Measurements from ENCODE around the gene ENPP7. TPM values are rescaled to one million over a fixed set of nuclear protein-coding genes. Genes with fewer than 3 reads are reported as not detected.

The ENPP7 gene
- total RNA-seq, 6 donors from 2014 or later: 0.27 TPM; not detected in 5

- H3K36me3 ChIP-seq: no peaks in the 10 kb centered on the region
- TF ChIP-seq EP300 (IDR thresholded peaks at IDR 0.05) (no peak), POLR2AphosphoS5 (IDR thresholded peaks at IDR 0.05) (no peak), CTCF (IDR thresholded peaks at IDR 0.05) (no peak), POLR2A (IDR thresholded peaks at IDR 0.05) (no peak)
- H3K9me3 ChIP-seq: no peaks in the 10 kb centered on the region
- no peak overlapping the region for H3K27ac ChIP-seq
- DNase-seq (no peak), ATAC-seq (ENCODE audit: low FRiP score in 2 of 2) (no peak)
- H3K27me3 ChIP-seq: peaks cover 0 to 5% (median 0%) of the 10 kb centered on the region in 4 donors
- WGBS, 2 donors: 51 to 54% methylated on average over 5 of the region's 5 CpGs
- H3K4me3 ChIP-seq: no peak overlapping the region
- H3K4me1 ChIP-seq: peaks cover 6 to 9% (median 8%) of the 10 kb centered on the region in 4 donors
These were observed 30.2 kb upstream of the ENPP7 start for GRCh38 chr17:79700592-79700991.

GRCh38 chr17:79702034-79702433, 28.7 kb upstream of the ENPP7 start:
- 33 to 42% methylated on average over 2 to 13 of the region's 13 CpGs for WGBS, 2 donors

GRCh38 chr17:79702550-79703236, 28.1 kb upstream of the ENPP7 start:
- TF ChIP-seq CTCF (IDR thresholded peaks at IDR 0.05): no peak
- TF ChIP-seq POLR2A (IDR thresholded peaks at IDR 0.05): no peak
- TF ChIP-seq EP300 (IDR thresholded peaks at IDR 0.05): no peak
- no peak for TF ChIP-seq POLR2AphosphoS5 (IDR thresholded peaks at IDR 0.05)
- Histone ChIP-seq H3K4me3 (no peak overlapping the region), H3K27me3 (peaks cover 0 to 5% (median 0%) of the 10 kb centered on the region in 4 donors), H3K27ac (no peak overlapping the region), H3K4me1 (no peaks in the 10 kb centered on the region), H3K36me3 (no peaks in the 10 kb centered on the region), H3K9me3 (no peaks in the 10 kb centered on the region)
- ATAC-seq (ENCODE audit: low FRiP score in 2 of 2) (no peak), DNase-seq (no peak)
- 47 to 48% methylated on average over 10 of the region's 12 CpGs for WGBS, 2 donors

More at GRCh38 chr17:79702034-79702433, 28.7 kb upstream of the ENPP7 start:
- Histone ChIP-seq H3K27ac (no peak overlapping the region), H3K27me3 (peaks cover 0 to 5% (median 0%) of the 10 kb centered on the region in 4 donors), H3K4me3 (no peak overlapping the region), H3K4me1 (no peaks in the 10 kb centered on the region), H3K9me3 (no peaks in the 10 kb centered on the region), H3K36me3 (no peaks in the 10 kb centered on the region)
- TF ChIP-seq POLR2A (IDR thresholded peaks at IDR 0.05) (no peak), CTCF (IDR thresholded peaks at IDR 0.05) (no peak), EP300 (IDR thresholded peaks at IDR 0.05) (no peak)
- peak in 1 of 2 donors; percentile 36 for DNase-seq
- ATAC-seq (ENCODE audit: low FRiP score in 2 of 2): peak in 1 of 2 donors; percentile 5

GRCh38 chr17:79704691-79705090, 26.1 kb upstream of the ENPP7 start:
- Histone ChIP-seq H3K27ac (no peak overlapping the region), H3K36me3 (no peaks in the 10 kb centered on the region), H3K27me3 (peaks cover 0 to 5% (median 0%) of the 10 kb centered on the region in 4 donors), H3K9me3 (no peaks in the 10 kb centered on the region), H3K4me3 (no peak overlapping the region), H3K4me1 (peaks cover 3 to 7% (median 5%) of the 10 kb centered on the region in 4 donors)
- 78 to 91% methylated on average over 9 of the region's 9 CpGs for WGBS, 2 donors
- no peak for TF ChIP-seq EP300 (IDR thresholded peaks at IDR 0.05)
- TF ChIP-seq POLR2A (IDR thresholded peaks at IDR 0.05): no peak
- TF ChIP-seq POLR2AphosphoS5 (IDR thresholded peaks at IDR 0.05): no peak
- no peak for TF ChIP-seq CTCF (IDR thresholded peaks at IDR 0.05)
- ATAC-seq (ENCODE audit: low FRiP score in 2 of 2) (no peak), DNase-seq (no peak)

- Histone ChIP-seq H3K27me3 (peaks cover 0 to 5% (median 0%) of the 10 kb centered on the region in 4 donors), H3K27ac (no peak overlapping the region), H3K9me3 (no peaks in the 10 kb centered on the region), H3K36me3 (no peaks in the 10 kb centered on the region), H3K4me1 (peaks cover 3 to 7% (median 5%) of the 10 kb centered on the region in 4 donors), H3K4me3 (no peak overlapping the region)
- no peak for DNase-seq
- no peak for ATAC-seq (ENCODE audit: low FRiP score in 2 of 2)
- TF ChIP-seq CTCF (IDR thresholded peaks at IDR 0.05) (no peak), POLR2A (IDR thresholded peaks at IDR 0.05) (no peak), EP300 (IDR thresholded peaks at IDR 0.05) (no peak), POLR2AphosphoS5 (IDR thresholded peaks at IDR 0.05) (no peak)
- 74 to 78% methylated on average over 12 to 20 of the region's 20 CpGs for WGBS, 2 donors
These were observed 25.1 kb upstream of the ENPP7 start for GRCh38 chr17:79705674-79706073.
